AG10803 (cell line): ENCODE measurements around the gene PHLDA2.
A peak's percentile ranks its signal among the peaks of the same experiment; 100 is the strongest.

ENCODE experiments used
- DNase-seq: peaks from one replicate; pipeline ENCODE4 v3.0.0; 2010; ENCODE audit warnings: low read depth
- H3K4me3 ChIP-seq: 2 replicates; pipeline ENCODE4 v1.5.1; 2011; ENCODE audit warnings: mild to moderate bottlenecking, low read length, control low read depth
- CTCF ChIP-seq: conservative IDR thresholded peaks from 2 replicates; pipeline ENCODE4 v1.5.1; 2011; ENCODE audit warnings: mild to moderate bottlenecking, low read length, control low read depth, inconsistent platforms

PHLDA2 gene

GRCh38 chr11:2886191-2886894, 42.9 kb downstream of the PHLDA2 start:
- no peak overlapping the region for H3K4me3 ChIP-seq
- no peak for DNase-seq

GRCh38 chr11:2885678-2886081, 43.5 kb downstream of the PHLDA2 start, which contains the start of gene CDKN1C:
TSS of gene CDKN1C (minus strand) at chr11:2885775. CDS start at chr11:2885456, 319 bp downstream.
- DNase-seq: peak; percentile 62
- H3K4me3 ChIP-seq: peak within 1 kb of the TSS; percentile 62
- no peak for TF ChIP-seq CTCF

More at GRCh38 chr11:2886191-2886894, 42.9 kb downstream of the PHLDA2 start:
- no peak for TF ChIP-seq CTCF

DNA sequence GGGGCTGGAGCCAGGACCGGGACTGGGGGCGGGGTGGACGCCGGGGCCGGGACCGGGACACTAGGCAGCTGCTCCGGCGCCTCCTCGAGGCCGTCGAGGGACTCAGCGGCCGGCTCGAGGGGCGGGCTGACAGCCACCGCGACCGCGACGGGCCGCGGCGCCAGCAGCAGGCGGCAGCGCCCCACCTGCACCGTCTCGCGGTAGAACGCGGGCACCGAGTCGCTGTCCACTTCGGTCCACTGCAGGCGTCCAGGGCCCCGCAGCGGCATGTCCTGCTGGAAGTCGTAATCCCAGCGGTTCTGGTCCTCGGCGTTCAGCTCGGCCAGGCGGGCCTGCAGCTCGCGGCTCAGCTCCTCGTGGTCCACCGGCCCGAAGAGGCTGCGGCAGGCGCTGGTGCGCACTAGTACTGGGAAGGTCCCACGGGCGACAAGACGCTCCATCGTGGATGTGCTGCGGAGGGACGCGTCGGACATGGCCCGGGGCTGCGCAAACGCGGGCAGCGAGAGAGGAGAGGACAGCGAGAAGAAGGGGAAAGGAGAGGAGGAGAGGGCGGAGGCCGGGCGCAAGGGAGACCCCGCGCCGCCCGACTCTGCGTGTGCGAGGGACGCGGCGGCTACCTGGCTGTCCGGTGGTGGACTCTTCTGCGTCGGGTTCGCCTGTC, 44.1 kb downstream of the PHLDA2 start:
- H3K4me3 ChIP-seq: peak overlapping the region; percentile 62
- peak; percentile 49 for DNase-seq
- TF ChIP-seq CTCF: peak; percentile 17; the same call in 1 of the 2 replicates

DNA sequence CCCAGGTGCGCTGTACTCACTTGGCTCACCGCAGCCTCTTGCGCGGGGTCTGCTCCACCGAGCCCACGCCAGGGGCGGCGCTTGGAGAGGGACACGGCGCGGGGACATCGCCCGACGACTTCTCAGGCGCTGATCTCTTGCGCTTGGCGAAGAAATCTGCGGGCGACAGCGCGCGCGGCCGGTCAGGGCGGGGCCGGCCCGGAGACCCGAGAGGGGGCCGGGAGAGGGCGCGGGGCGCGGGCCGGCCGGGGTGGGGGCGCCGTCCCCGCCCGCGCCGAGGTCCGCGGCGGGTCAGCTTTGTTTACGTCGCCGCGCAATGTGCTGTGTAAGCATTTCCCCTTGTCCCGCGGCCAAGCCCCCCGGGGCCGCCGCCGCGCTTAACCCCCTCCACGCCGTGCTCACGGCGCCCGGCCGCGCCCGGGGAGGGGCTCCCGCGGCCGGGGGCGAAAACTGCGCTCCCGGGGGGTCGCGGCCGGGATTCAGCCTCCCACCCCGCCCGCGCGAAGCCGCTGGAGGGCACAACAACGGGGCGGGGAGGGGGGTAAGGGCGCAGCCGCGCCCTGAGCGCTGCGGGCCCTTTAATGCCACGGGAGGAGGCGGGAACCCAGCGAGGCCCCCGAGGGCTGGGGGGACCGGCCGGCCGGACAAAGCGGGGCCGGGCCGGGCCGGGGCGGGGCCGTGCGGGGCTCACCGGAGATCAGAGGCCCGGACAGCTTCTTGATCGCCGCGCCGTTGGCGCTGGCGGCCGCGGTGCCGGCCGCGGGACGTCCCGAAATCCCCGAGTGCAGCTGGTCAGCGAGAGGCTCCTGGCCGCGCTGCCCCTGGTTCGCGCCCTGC, 45.0 kb downstream of the PHLDA2 start:
- peak; percentile 23 for DNase-seq
- peak overlapping the region; percentile 55 for H3K4me3 ChIP-seq
- no peak for TF ChIP-seq CTCF

- TF ChIP-seq CTCF: no peak
- peak overlapping the region; percentile 55 for H3K4me3 ChIP-seq
- DNase-seq: no peak
These were observed 45.6 kb downstream of the PHLDA2 start for GRCh38 chr11:2883640-2883978.

- H3K4me3 ChIP-seq: no peak overlapping the region
- TF ChIP-seq CTCF: no peak
- no peak for DNase-seq
These were observed 46.7 kb downstream of the PHLDA2 start for GRCh38 chr11:2882396-2883110.
